Keratinocyte (primary cell): ENCODE measurements around the gene TICRR. TPM values are rescaled to one million over a fixed set of nuclear protein-coding genes. Genes with fewer than 3 reads are reported as not detected.

Source experiments
- DNase-seq: peaks from one replicate; pipeline ENCODE4 v3.0.0-alpha.2; 2011; ENCODE audit warnings: low read depth, missing footprints, low spot score
- FAIRE-seq: peaks from 2 replicates; lab custom pipeline; 2011; peaks lifted over from hg19 to GRCh38; lab: Jason Lieb, UNC
- H2AFZ ChIP-seq: 2 replicates; pipeline ENCODE4 v1.6.0; 2012; ENCODE audit warnings: low read length, control low read depth, inconsistent platforms; ENCODE audit not compliant: control insufficient read depth
- H3K27ac ChIP-seq: 2 replicates; pipeline ENCODE4 v1.5.1; 2011; ENCODE audit warnings: low read length; ENCODE audit not compliant: control insufficient read depth, insufficient read depth
- H3K27me3 ChIP-seq: 3 replicates; pipeline ENCODE4 v1.6.0; 2011; ENCODE audit warnings: low read length; ENCODE audit not compliant: control insufficient read depth, insufficient read depth; ENCODE audit errors: extremely low read depth
- H3K36me3 ChIP-seq, 2 experiments: 2 replicates in 1 of 2; 3 replicates in 1 of 2; pipeline ENCODE4 v1.5.1; 2011; ENCODE audit warnings: low read length in 2 of 2, mild to moderate bottlenecking in 1 of 2; ENCODE audit not compliant: control insufficient read depth in 2 of 2, insufficient read depth in 2 of 2; ENCODE audit errors: extremely low read depth in 1 of 2
- H3K4me1 ChIP-seq: 3 replicates; pipeline ENCODE4 v1.5.1; 2011; ENCODE audit warnings: low read length; ENCODE audit not compliant: control insufficient read depth, insufficient read depth; ENCODE audit errors: extremely low read depth
- H3K4me2 ChIP-seq: 3 replicates; pipeline ENCODE4 v1.6.0; 2011; ENCODE audit warnings: low read depth, low read length; ENCODE audit not compliant: control insufficient read depth, insufficient read depth; ENCODE audit errors: extremely low read depth
- H3K4me3 ChIP-seq, 3 experiments: fragments of 200-600 bp in 1 of 3; sonication (generic) in 1 of 3; 2 replicates in 2 of 3; 3 replicates in 1 of 3; pipeline ENCODE4 v1.5.1; 2011 to 2016; ENCODE audit warnings: low read length in 3 of 3, mild to moderate bottlenecking in 3 of 3, control low read depth in 2 of 3, inconsistent platforms in 1 of 3, low read depth in 1 of 3, mixed read lengths in 1 of 3, mixed run types in 1 of 3, moderate library complexity in 1 of 3; ENCODE audit not compliant: control insufficient read depth in 2 of 3, insufficient read depth in 2 of 3; ENCODE audit errors: extremely low read depth in 1 of 3
- H3K79me2 ChIP-seq: 2 replicates; pipeline ENCODE4 v1.6.0; 2012; ENCODE audit warnings: low read length; ENCODE audit not compliant: control insufficient read depth, insufficient read depth
- H3K9ac ChIP-seq: 3 replicates; pipeline ENCODE4 v1.6.0; 2011; ENCODE audit warnings: low read length; ENCODE audit not compliant: control insufficient read depth, insufficient read depth; ENCODE audit errors: extremely low read depth
- H3K9me1 ChIP-seq: 3 replicates; pipeline ENCODE4 v1.6.0; 2011; ENCODE audit warnings: low read length; ENCODE audit not compliant: control insufficient read depth, insufficient read depth; ENCODE audit errors: extremely low read depth
- H3K9me3 ChIP-seq: 2 replicates; pipeline ENCODE4 v1.5.1; 2012; ENCODE audit warnings: low read depth, low read length; ENCODE audit not compliant: control insufficient read depth
- H4K20me1 ChIP-seq: 3 replicates; pipeline ENCODE4 v1.6.0; 2011; ENCODE audit warnings: low read length; ENCODE audit not compliant: control insufficient read depth, insufficient read depth; ENCODE audit errors: extremely low read depth
- EZH2 ChIP-seq: IDR thresholded peaks from one replicate; pipeline ENCODE4 v1.6.1; 2012; ENCODE audit warnings: inconsistent platforms, mild to moderate bottlenecking, low read length, moderate library complexity
- dilution Hi-C: fragments of 300-500 bp; cut with MboI; formaldehyde crosslinking; loops from one replicate; pipeline ENCODE4 v1.7.0; 2020; ENCODE audit warnings: low sequenced_read_pairs; ENCODE audit not compliant: extremely low pct_ligation_motif_present
- polyA plus RNA-seq, 5 experiments: library from polyadenylated mRNA; depleted of rRNA in 3 of 5; stranded (reverse) in 3 of 5; stranded (forward) in 1 of 5; unstranded in 1 of 5; fragments of >200 nt; gene quantifications; 1 replicate in 1 of 5; 2 replicates in 3 of 5; 3 replicates in 1 of 5; pipeline versions ENCODE4 v1.2.1 to v1.2.3, GENCODE V29; 2011 to 2012; ENCODE audit warnings: missing spikeins in 2 of 5, low read depth in 1 of 5, low replicate concordance in 1 of 5
- TF ChIP-seq, protein P1 (sequence below), 3 experiments: IDR thresholded peaks in 1 of 3; conservative IDR thresholded peaks in 1 of 3; optimal IDR thresholded peaks in 1 of 3; 2 replicates in 2 of 3; 3 replicates in 1 of 3; pipeline versions ENCODE3 to v1.5.1; 2011; ENCODE audit warnings: low read length in 3 of 3, mild to moderate bottlenecking in 3 of 3, moderate library complexity in 2 of 3, control low read depth in 1 of 3, inconsistent platforms in 1 of 3; ENCODE audit not compliant: insufficient read depth in 2 of 3; ENCODE audit errors: extremely low read depth in 1 of 3

Gene TICRR
- polyA plus RNA-seq, 1 donor (not counting 4 experiments of a cell fraction or from before 2014, with no cell fraction given), result 2.9 TPM

DNA sequence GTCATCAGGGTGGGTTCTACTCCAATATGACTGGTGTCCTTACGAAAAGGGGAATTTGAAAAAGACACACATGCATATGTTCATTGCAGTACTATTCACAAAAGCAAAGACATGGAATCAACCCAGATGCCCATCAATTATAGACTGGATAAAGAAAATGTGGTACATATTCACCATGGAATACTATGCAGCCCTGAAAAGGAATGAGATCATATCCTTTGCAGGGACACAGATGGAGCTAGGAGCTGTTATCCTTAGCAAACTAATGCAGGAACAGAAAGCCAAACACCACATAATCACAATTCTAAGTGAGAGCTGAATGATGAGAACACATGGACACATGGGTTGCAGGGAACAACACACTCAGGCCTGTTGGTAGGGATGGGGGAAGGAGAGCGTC lies 24.8 kb upstream of the TICRR start:
- Histone ChIP-seq H3K36me3 (no peaks in the 10 kb centered on the region), H3K79me2 (no peaks in the 10 kb centered on the region), H3K4me3 (no peak overlapping the region), H4K20me1 (no peaks in the 10 kb centered on the region), H3K4me2 (no peak overlapping the region), H3K27me3 (no peaks in the 10 kb centered on the region), H3K27ac (no peak overlapping the region), H3K9me3 (no peaks in the 10 kb centered on the region), H3K4me1 (no peaks in the 10 kb centered on the region), H2AFZ (no peak overlapping the region), H3K9ac (no peak overlapping the region), H3K9me1 (no peaks in the 10 kb centered on the region)
- no peak for DNase-seq
- FAIRE-seq, result no peak
- TF ChIP-seq EZH2, result no peak
- TF ChIP-seq, protein P1, sequence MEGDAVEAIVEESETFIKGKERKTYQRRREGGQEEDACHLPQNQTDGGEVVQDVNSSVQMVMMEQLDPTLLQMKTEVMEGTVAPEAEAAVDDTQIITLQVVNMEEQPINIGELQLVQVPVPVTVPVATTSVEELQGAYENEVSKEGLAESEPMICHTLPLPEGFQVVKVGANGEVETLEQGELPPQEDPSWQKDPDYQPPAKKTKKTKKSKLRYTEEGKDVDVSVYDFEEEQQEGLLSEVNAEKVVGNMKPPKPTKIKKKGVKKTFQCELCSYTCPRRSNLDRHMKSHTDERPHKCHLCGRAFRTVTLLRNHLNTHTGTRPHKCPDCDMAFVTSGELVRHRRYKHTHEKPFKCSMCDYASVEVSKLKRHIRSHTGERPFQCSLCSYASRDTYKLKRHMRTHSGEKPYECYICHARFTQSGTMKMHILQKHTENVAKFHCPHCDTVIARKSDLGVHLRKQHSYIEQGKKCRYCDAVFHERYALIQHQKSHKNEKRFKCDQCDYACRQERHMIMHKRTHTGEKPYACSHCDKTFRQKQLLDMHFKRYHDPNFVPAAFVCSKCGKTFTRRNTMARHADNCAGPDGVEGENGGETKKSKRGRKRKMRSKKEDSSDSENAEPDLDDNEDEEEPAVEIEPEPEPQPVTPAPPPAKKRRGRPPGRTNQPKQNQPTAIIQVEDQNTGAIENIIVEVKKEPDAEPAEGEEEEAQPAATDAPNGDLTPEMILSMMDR (optimal IDR thresholded peaks at IDR 0.05 in 1 of 3, IDR thresholded peaks at IDR 0.05 in 1 of 3, conservative IDR thresholded peaks at IDR 0.05 in 1 of 3; ENCODE audit: extremely low read depth in 1 of 3, insufficient read depth in 2 of 3, low read length in 3 of 3), result no peak
- dilution Hi-C loops, result no loop called here

DNA sequence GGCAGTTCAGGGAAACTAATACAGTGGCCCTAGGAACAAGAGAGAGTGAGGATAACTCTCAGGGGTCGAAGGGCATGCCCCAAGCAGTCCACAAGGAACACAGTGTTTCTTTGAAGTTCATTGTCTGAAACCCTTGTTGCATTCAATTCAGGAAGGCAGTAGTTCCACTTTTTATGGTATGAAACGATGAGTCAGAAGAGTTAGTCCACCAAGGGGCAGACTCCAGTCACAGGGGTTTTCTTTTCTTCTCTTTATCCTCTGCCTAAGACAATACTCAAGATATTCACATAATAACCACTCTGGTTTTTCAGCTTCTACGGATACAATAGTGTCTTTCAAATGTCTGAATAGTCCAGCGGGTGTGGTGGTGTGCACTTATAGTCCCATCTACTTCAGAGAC lies 23.7 kb upstream of the TICRR start:
- Histone ChIP-seq H3K9ac (no peak overlapping the region), H3K4me1 (no peaks in the 10 kb centered on the region), H3K36me3 (no peaks in the 10 kb centered on the region), H4K20me1 (no peaks in the 10 kb centered on the region), H3K27ac (no peak overlapping the region), H3K9me3 (no peaks in the 10 kb centered on the region), H3K27me3 (no peaks in the 10 kb centered on the region), H2AFZ (no peak overlapping the region), H3K79me2 (no peaks in the 10 kb centered on the region), H3K4me3 (no peak overlapping the region), H3K4me2 (no peak overlapping the region), H3K9me1 (no peaks in the 10 kb centered on the region)
- no peak for DNase-seq
- TF ChIP-seq, protein P1 (optimal IDR thresholded peaks at IDR 0.05 in 1 of 3, IDR thresholded peaks at IDR 0.05 in 1 of 3, conservative IDR thresholded peaks at IDR 0.05 in 1 of 3; ENCODE audit: extremely low read depth in 1 of 3, insufficient read depth in 2 of 3, low read length in 3 of 3), result no peak
- TF ChIP-seq EZH2, result no peak
- dilution Hi-C loops, result no loop called here
- FAIRE-seq, result no peak
